Natural killer cell treated with Interleukin-12 subunit alpha and Interleukin-12 subunit beta and Interleukin-15 and Interleukin-18, amount 100 ng/mL, for 72 hours (primary cell): ENCODE measurements around the gene PSMC4. TPM values are rescaled to one million over a fixed set of nuclear protein-coding genes. Genes with fewer than 3 reads are reported as not detected.

Experiments used
- ATAC-seq, 2 donors: fragments of 150-1000 bp; cut with Tn5 transposase in 1 of 2; sonication (Bioruptor Pico), chemical (Tn5 transposase) in 1 of 2; 2 replicates each; pipeline ENCODE4 v1.10.0; 2021
- DNase-seq: peaks from one replicate; pipeline ENCODE4 v3.0.0; 2022; ENCODE audit warnings: low spot score
- H3K27ac Mint-ChIP-seq, 2 donors: 1 replicate in 1 of 2; 2 replicates in 1 of 2; pipeline ENCODE4 v1.8.0; 2022; ENCODE audit warnings: mixed read lengths in 2 of 2, mild to moderate bottlenecking in 1 of 2, moderate library complexity in 1 of 2
- H3K27me3 Mint-ChIP-seq, 2 donors: 1 replicate in 1 of 2; 2 replicates in 1 of 2; pipeline ENCODE4 v1.8.0; 2022; ENCODE audit warnings: mixed read lengths in 2 of 2
- H3K36me3 Mint-ChIP-seq: one replicate; pipeline ENCODE4 v1.8.0; 2022; ENCODE audit warnings: mixed read lengths
- H3K4me1 Mint-ChIP-seq, 2 donors: 1 replicate in 1 of 2; 2 replicates in 1 of 2; pipeline ENCODE4 v1.8.0; 2022; ENCODE audit warnings: low read depth in 2 of 2, mixed read lengths in 2 of 2, mild to moderate bottlenecking in 1 of 2
- H3K4me3 Mint-ChIP-seq: one replicate; pipeline ENCODE4 v1.8.0; 2022; ENCODE audit warnings: mixed read lengths
- H3K9me3 Mint-ChIP-seq: 2 replicates; pipeline ENCODE4 v1.8.0; 2022; ENCODE audit warnings: mixed read lengths
- total RNA-seq, 2 donors: library from RNA; stranded (reverse); gene quantifications; one replicate each; pipeline ENCODE4 v1.2.3, GENCODE V29; 2022

PSMC4 gene
- total RNA-seq, 2 donors from 2014 or later = 163 to 165 TPM

DNA sequence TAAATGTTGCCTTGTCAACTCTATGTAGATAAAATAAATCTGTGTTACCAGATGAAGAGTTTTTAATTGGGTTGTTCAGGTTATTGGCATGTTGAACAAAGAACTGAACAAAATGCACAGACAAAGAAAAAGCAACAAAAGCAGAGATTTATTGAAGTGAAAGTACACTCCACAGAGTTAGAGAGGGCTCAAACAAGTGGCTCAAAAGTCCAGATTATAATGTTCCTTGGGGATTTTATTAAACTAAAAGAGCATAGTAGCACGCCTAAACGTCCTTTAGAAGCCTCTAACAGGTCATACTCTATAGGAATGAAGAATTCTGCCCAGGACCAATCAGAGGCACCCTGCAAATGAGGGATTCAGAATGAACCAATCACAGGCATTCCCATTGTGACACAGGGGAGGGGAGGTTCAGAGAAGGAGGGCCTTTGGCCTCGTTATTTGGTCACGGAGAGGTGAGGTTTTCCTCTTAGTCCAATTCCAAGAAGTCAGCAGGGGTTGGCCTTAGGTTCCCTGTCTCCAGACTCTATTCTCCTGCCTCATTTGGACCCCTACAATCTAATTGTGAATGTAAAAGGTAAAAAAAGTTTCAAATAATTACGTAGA lies 12.8 kb downstream of the PSMC4 start:
- Mint-ChIP-seq H3K9me3 (peaks cover 19% of the 10 kb centered on the region), H3K36me3 (peaks cover 48% of the 10 kb centered on the region), H3K27me3 (no peaks in the 10 kb centered on the region), H3K4me3 (no peak overlapping the region), H3K4me1 (peaks cover 0 to under 1% of the 10 kb centered on the region in 2 donors), H3K27ac (no peak overlapping the region)
- DNase-seq (no peak), ATAC-seq (no peak)

GRCh38 chr19:39986643-39987042 lies 15.7 kb downstream of the PSMC4 start:
- H3K36me3 Mint-ChIP-seq = peaks cover 37% of the 10 kb centered on the region
- no peaks in the 10 kb centered on the region for H3K27me3 Mint-ChIP-seq
- peaks cover 0 to 7% of the 10 kb centered on the region in 2 donors for H3K4me1 Mint-ChIP-seq
- DNase-seq (no peak), ATAC-seq (no peak)
- no peak overlapping the region for H3K27ac Mint-ChIP-seq
- peaks cover 19% of the 10 kb centered on the region for H3K9me3 Mint-ChIP-seq
- H3K4me3 Mint-ChIP-seq = no peak overlapping the region

GRCh38 chr19:39987167-39987566 lies 16.2 kb downstream of the PSMC4 start:
- Mint-ChIP-seq H3K4me1 (peaks cover 2 to 7% of the 10 kb centered on the region in 2 donors), H3K27me3 (no peaks in the 10 kb centered on the region), H3K9me3 (peaks cover 19% of the 10 kb centered on the region), H3K36me3 (peaks cover 37% of the 10 kb centered on the region), H3K27ac (no peak overlapping the region), H3K4me3 (no peak overlapping the region)
- ATAC-seq (no peak), DNase-seq (no peak)

DNA sequence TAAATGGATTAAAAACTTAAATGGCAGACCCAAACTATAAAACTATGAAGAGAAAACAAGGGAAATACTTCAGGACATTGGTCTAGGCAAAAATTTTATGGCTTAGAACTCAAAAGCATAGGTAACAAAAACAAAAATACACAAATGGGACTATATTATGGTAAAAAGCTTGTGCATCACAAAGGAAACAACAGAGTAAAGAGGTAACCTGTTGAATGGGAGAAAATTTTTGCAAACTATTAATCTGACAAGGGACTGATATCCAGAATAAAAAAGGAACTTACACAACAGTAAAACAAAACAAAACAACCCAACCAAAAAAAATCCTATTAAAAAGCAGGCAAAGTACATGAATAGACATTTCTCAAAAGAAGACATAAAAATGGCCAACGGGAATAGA lies 16.6 kb downstream of the PSMC4 start:
- DNase-seq = no peak
- H3K4me3 Mint-ChIP-seq = no peak overlapping the region
- ATAC-seq = no peak
- peaks cover 19% of the 10 kb centered on the region for H3K9me3 Mint-ChIP-seq
- peaks cover 37% of the 10 kb centered on the region for H3K36me3 Mint-ChIP-seq
- no peak overlapping the region for H3K27ac Mint-ChIP-seq
- H3K27me3 Mint-ChIP-seq = no peaks in the 10 kb centered on the region
- peaks cover 5 to 7% of the 10 kb centered on the region in 2 donors for H3K4me1 Mint-ChIP-seq

GRCh38 chr19:39993605-39994004 lies 22.6 kb downstream of the PSMC4 start:
- Mint-ChIP-seq H3K4me3 (no peak overlapping the region), H3K27me3 (no peaks in the 10 kb centered on the region), H3K9me3 (peaks cover 11% of the 10 kb centered on the region), H3K4me1 (peaks cover 31 to 47% of the 10 kb centered on the region in 2 donors), H3K27ac (no peak overlapping the region), H3K36me3 (peaks cover 21% of the 10 kb centered on the region)
- ATAC-seq = no peak
- DNase-seq = no peak

GRCh38 chr19:39994361-39994760 lies 23.4 kb downstream of the PSMC4 start:
- DNase-seq (no peak), ATAC-seq (no peak)
- no peak overlapping the region for H3K27ac Mint-ChIP-seq
- peaks cover 27 to 47% of the 10 kb centered on the region in 2 donors for H3K4me1 Mint-ChIP-seq
- H3K9me3 Mint-ChIP-seq = peaks cover 11% of the 10 kb centered on the region
- peaks cover 21% of the 10 kb centered on the region for H3K36me3 Mint-ChIP-seq
- no peak overlapping the region for H3K4me3 Mint-ChIP-seq
- H3K27me3 Mint-ChIP-seq = no peaks in the 10 kb centered on the region

GRCh38 chr19:39995794-39996193 lies 24.8 kb downstream of the PSMC4 start:
- Mint-ChIP-seq H3K4me1 (peaks cover 24 to 47% of the 10 kb centered on the region in 2 donors), H3K27ac (peak overlapping the region; percentile 93 to 94), H3K9me3 (peaks cover 11% of the 10 kb centered on the region), H3K36me3 (peaks cover 21% of the 10 kb centered on the region), H3K4me3 (peak overlapping the region; percentile 98), H3K27me3 (no peaks in the 10 kb centered on the region)
- DNase-seq = no peak
- ATAC-seq = no peak

- ATAC-seq (peak; percentile 69 to 76), DNase-seq (no peak)
- H3K9me3 Mint-ChIP-seq = peaks cover 11% of the 10 kb centered on the region
- peak overlapping the region; percentile 98 for H3K4me3 Mint-ChIP-seq
- peaks cover 21% of the 10 kb centered on the region for H3K36me3 Mint-ChIP-seq
- no peaks in the 10 kb centered on the region for H3K27me3 Mint-ChIP-seq
- peaks cover 24 to 47% of the 10 kb centered on the region in 2 donors for H3K4me1 Mint-ChIP-seq
- H3K27ac Mint-ChIP-seq = peak overlapping the region; percentile 93 to 94
Observed at GRCh38 chr19:39996218-39996810, 25.3 kb downstream of the PSMC4 start.

DNA sequence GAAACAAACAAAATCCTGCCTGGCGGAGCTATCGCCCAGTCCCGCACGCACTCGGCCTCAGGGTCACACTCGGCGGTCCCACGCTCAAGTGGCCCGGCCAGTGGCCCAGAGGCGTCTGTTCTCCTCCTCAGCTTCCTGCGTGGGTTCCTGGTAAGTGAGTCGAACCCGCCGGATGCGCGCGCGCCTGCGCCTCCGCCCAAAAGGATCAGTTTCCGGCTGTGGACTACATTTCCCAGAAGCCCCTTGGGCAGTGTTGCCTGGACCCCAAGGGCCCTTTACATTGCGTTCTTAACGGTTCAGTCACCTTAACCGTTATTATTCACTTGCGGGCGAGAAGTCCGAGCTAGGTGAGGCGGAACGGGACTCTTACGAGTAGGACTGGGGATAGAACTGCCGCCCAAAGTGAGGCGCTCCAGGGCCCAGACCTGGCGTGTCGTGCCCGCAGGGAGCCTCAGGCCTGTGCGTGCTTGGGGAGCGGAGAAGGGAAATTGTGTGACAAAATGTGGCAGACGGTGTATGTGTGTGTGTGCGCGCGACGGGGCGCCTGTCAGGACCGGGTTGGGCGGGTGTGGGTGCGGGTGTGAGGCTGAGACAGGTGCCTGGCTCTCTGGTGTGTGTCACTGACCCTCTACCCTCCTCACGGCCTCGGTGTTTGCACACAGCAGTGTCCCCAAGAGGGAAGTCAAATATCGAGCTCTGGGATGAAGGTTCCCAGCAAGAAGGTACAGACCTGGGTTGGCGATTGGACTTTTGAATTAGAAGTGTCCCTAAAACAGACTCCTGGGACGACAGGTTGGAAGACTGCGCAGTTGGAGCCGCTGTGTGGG lies 26.1 kb downstream of the PSMC4 start, which contains the start of gene ZNF546:
TSS of gene ZNF546 (plus strand) at position 250 of the 827 bp plus-strand sequence. CDS start 1,267 bp downstream, outside the sequence.
- peak within 1 kb of the TSS; percentile 98 for H3K4me3 Mint-ChIP-seq
- H3K4me1 Mint-ChIP-seq = peaks cover 24 to 46% of the 10 kb centered on the region in 2 donors
- DNase-seq (peak; percentile 94), ATAC-seq (peak; percentile 96 to 97)
- peak within 1 kb of the TSS; percentile 93 to 94 for H3K27ac Mint-ChIP-seq
- peaks cover 11% of the 10 kb centered on the region for H3K9me3 Mint-ChIP-seq
- H3K27me3 Mint-ChIP-seq = no peaks in the 10 kb centered on the region
- peaks cover 21% of the 10 kb centered on the region for H3K36me3 Mint-ChIP-seq

- DNase-seq = no peak
- Mint-ChIP-seq H3K4me1 (peaks cover 23 to 41% of the 10 kb centered on the region in 2 donors), H3K27ac (peak overlapping the region; percentile 93 to 94), H3K36me3 (peaks cover 20% of the 10 kb centered on the region), H3K27me3 (no peaks in the 10 kb centered on the region), H3K4me3 (peak overlapping the region; percentile 98), H3K9me3 (peaks cover 10% of the 10 kb centered on the region)
- ATAC-seq = peak in 1 of 2 donors; percentile 25
Observed at GRCh38 chr19:39997638-39998216, 26.8 kb downstream of the PSMC4 start.

- H3K36me3 Mint-ChIP-seq = peaks cover 14% of the 10 kb centered on the region
- peaks cover 6% of the 10 kb centered on the region for H3K9me3 Mint-ChIP-seq
- peak overlapping the region; percentile 93 to 94 for H3K27ac Mint-ChIP-seq
- no peak for ATAC-seq
- H3K27me3 Mint-ChIP-seq = no peaks in the 10 kb centered on the region
- DNase-seq = no peak
- H3K4me1 Mint-ChIP-seq = peaks cover 19 to 36% of the 10 kb centered on the region in 2 donors
- peak overlapping the region; percentile 98 for H3K4me3 Mint-ChIP-seq
Observed at GRCh38 chr19:39998501-39998900, 27.5 kb downstream of the PSMC4 start.

DNA sequence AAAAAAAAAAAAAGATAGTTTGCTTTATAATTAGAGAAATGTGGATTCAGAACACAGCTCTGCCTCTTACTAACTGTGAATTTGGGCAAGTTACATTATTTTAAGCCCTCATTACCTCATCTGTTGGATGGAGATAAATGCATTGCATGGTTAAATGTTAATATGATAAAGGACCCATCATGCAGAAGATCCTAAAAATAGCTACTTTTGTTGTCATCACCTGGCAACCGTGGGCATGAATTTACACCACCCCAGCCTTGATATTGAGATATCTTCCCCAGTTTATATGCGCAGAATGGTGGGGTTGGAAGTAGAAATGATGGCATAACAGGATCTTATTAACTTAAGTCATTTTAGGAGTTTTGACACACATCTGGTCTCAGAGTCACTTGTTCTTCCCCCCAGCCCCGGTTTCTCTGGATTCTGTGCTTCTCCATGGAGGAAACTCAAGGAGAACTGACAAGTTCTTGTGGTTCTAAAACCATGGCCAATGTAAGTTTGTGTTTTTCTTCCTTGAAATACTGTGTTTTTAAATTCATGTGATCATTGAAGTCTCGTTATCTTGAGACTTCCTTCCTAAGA lies 34.8 kb downstream of the PSMC4 start:
- no peak overlapping the region for H3K4me3 Mint-ChIP-seq
- no peaks in the 10 kb centered on the region for H3K27me3 Mint-ChIP-seq
- H3K9me3 Mint-ChIP-seq = peaks cover 3% of the 10 kb centered on the region
- H3K4me1 Mint-ChIP-seq = no peaks in the 10 kb centered on the region
- peaks cover 34% of the 10 kb centered on the region for H3K36me3 Mint-ChIP-seq
- ATAC-seq = no peak
- H3K27ac Mint-ChIP-seq = no peak overlapping the region
- no peak for DNase-seq

- Mint-ChIP-seq H3K36me3 (peaks cover 35% of the 10 kb centered on the region), H3K27ac (no peak overlapping the region), H3K27me3 (no peaks in the 10 kb centered on the region), H3K4me3 (no peak overlapping the region), H3K4me1 (no peaks in the 10 kb centered on the region), H3K9me3 (peaks cover 3% of the 10 kb centered on the region)
- ATAC-seq = no peak
- DNase-seq = no peak
Observed at GRCh38 chr19:40006273-40006691, 35.3 kb downstream of the PSMC4 start.
